HCEC 1CT (cell line): ENCODE measurements around the gene POLR1H.

ENCODE experiments used
- DNase-seq: peaks from one replicate; pipeline ENCODE4 v3.0.0-alpha.2; 2017

POLR1H gene

DNA sequence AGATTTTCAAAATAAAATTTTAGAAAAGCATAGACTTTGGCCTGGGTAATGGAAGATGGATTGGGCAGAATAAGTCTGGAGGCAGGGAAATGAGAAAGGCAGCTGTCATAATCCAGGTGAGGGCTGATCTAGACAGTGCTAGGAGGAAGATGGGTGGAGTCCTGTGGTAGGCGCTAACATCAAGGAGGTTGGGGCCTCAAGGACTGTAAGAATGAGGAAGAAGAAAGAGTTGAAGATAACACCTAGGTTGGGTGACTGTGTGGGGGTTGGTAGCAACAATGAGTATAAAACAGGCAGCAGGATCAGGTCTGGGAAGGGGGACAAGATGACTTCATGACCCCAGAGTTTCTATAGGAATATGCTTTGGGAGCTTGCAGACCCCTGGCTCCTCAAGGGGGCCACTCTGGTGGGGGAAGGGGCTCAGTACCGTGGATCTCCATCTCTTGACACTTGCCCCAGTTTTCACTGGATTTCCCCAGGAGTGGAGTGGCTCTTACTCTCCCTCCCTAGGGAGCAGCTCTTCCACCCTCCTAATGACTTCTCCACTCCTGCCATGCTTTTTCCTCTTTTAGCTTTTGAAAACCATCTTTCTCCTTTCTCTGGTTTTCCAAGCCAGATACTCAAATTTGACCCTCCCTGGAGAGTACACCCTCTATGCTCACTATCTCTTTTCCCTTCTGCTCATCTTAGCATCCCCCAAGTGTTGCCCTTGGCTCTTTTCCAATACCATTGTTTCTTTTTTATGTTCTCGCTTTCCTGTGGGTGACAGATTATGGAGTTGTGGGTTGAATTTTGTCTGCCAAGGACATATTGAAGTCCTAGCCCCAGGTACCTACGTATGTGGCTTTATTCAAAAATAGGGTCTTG is 37.1 kb downstream of the POLR1H start:
- DNase-seq = no peak

- DNase-seq = no peak
Measured at GRCh38 chr6:30100154-30100553, 39.1 kb downstream of the POLR1H start.

- DNase-seq = no peak
Measured at GRCh38 chr6:30100585-30101443, 39.7 kb downstream of the POLR1H start.

DNA sequence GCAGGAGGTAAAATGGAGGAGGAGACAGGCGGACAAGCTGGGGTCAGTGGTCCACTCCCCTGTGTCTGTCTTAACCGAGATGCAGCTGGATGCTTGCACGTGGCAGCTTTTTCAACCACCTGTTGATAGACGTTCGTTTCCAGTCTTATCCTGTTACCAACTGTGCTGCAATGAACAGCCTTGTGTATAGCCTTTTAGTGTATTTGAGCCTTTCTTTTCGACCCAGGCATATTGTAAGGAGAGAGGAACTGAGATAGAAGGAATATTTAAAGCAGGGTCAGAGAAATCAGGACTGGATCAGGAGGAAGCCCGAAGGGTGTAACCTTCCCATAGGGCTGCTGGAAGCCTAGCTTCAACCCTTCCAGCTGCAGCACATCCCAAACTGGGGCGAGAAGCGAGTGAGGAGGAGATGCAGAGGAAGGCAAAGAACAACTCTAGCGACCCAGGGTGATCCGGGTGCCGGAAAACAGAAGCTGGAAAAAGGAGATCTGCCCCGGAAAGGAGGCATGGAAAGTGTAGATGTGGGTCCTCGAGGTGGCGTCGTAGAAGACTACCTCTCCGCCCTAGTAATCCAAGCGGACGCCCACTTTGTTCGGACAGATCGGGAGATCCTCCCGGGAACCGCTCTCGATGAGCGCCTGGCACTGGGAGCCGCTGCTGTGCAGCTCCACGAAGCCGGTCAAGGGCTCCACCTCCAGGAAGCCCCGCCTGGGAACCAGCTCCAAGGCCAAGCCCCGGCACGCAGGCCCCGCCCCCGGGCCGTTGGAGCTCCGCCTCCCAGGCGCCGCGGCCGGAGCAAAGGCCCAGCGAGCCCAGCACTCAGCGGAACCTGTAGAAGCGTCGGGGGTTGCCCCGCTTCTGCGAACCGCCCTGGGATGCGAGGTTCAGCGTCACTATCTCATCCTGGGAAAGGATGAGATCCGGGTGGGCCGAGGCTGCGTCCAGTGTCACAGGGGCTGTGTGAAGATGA is 40.7 kb downstream of the POLR1H start:
- peak; percentile 92 for DNase-seq

DNA sequence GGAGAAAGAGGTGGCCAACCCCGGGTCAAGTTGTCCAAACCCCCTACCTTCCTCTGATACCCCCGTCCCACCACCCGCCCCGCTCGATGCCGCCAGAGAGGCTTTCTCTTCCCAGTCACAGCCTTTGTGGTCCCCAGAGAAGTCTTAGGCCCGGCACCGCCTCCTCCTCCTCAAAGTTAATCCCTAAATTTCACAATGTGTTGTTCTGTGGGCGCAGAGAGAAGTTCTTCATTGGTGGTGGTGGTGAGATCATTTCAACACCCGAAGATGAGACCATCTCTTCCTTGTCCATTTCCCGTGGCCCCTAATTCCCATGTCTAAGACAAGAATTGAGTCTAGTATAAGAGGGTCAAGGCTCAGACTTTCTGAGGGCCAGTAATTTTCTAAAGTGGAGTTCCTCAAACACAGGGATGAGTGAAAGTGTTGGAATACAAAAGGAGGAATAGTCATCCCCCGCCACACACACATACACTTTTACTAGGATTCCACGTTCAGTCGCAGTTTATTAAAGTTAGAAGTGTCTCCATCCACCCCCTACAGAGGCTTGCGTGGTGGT is 41.4 kb downstream of the POLR1H start:
- DNase-seq = peak; percentile 70

DNA sequence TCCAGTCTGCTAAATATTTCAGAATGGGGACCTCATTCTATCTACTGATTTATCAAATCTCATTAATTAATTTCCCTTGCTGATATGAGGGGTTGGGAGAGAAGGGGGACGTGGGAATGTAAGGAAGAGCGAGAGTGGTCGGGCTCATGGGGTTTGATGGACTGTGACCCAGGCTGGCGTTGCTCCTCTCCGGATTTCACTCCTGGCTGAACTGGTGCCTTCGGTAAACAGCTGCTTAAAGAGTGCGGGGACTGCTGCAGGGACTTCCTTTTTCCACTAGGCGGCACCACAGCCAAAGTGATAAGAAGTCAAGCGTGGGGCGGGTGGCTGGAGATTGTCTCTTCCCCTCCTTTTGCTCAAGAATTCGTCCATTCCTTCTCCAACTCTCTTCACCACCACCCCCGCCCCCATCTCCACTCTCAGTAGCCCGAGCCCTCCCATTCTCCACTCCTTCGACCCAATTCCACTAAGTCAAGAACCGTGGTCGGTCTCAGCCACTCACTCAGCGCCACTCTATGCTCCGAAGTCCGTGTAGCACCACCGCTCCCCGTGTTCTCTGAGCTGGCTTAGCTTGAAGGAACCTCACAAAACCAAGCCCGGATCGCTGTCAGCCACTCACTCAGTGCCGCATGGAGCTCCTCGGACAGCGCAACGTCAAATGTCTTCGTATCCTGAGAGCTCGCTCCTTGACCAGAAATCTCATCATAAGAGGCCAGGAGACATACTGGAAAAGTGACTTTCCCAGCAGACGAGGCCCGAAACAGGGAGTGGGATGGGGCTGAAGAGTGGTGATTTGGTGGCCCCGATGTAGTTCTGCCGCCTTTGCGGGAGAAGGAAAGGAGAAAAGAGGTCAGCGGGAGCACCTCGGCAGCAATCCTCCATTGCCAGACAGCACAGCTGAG is 42.2 kb downstream of the POLR1H start:
- peak; percentile 84 for DNase-seq

- no peak for DNase-seq
Measured at GRCh38 chr6:30103872-30104179, 42.8 kb downstream of the POLR1H start.

- DNase-seq = no peak
Measured at GRCh38 chr6:30104661-30105060, 43.6 kb downstream of the POLR1H start.

- DNase-seq = no peak
Measured at GRCh38 chr6:30111266-30111856, 50.3 kb downstream of the POLR1H start.

DNA sequence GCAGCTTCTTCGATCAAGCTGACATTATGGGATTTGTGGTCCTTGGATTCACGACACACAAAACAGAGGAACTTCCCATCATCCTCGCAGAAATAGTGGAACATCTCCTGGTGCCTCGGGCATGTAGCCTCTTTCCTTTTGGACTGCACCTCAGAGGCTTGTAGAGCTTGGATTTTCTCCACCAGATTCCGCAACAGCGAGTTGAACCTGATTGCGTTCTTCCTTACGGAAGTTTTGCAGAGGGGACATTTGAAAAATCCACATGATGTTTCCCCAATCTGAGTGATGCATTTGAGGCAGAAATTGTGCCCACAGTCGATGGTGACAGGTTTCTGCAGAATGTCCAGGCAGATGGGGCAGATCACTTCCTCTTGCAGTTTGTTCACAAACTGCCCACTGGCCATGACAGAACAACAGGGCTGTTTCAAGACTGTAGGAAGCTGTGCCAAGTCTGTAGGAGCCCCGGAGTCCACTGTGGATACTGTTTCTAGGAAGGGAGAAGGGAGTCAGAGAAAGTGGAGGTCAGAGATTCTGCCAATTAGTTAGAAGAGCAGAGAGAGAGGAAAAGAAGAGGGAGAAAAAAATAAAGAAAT is 51.4 kb downstream of the POLR1H start:
- DNase-seq = no peak

DNA sequence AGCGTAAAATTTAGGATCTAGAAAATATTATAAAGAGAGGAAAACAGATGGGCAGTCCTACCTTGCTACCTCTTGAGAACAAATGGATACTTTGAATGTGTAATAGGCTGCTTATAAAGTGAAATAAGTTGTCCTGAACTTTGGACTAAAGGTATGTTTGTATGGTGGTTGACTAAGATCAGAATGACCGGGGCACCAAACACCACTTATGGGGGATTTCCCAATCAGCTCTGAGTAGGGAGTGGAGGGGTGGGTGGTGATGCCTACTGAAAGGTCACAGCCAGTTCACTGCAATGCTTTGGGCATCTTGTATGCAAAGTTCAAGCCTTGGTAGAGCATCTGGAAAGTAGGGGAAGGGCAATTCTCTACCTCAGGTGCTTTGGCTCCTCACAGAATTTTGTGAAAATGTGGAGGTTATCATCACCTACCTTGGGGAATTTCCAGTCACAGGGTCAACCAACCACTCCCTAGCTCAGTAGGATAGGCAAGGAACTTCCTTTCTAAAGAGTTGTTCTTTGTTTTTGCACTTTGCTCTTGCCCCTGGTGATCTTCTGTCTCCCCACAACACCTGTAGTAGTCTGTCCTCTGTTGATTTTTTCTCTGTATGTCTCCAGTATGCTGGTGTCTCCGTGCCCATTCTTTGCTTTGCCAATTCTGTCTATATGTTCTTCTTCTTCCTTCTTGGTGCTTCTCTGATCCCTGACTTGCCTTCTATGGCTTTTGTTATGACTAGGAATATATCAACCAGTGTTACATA is 52.1 kb downstream of the POLR1H start, which contains the start of gene TRIM31:
Gene TRIM31, minus strand, starts transcription at position 88 of the 757 bp plus-strand sequence. CDS start 285 bp downstream, outside the sequence.
- DNase-seq = no peak

- DNase-seq = no peak
Measured at GRCh38 chr6:30113841-30114240, 52.8 kb downstream of the POLR1H start.
